A673 (cell line): ENCODE results near the gene PCDHA13. TPM values are rescaled to one million over a fixed set of nuclear protein-coding genes. Genes with fewer than 3 reads are reported as not detected.

ENCODE experiments used
- BruUV-seq: library from RNA; stranded (reverse); fragments of 400-500 nt; replicated peaks from 2 replicates; lab custom pipeline; 2021; lab: Mats Ljungman, UMichigan
- CTCF ChIA-PET: fragments of 300-600 bp; sonication (Branson Sonifier 250); formaldehyde crosslinking; loops from one replicate; lab custom pipeline; 2022; ENCODE audit warnings: antibody characterized with exemption; lab: Charles Lee
- POLR2A ChIA-PET: fragments of 300-600 bp; sonication (Branson Sonifier 250); formaldehyde crosslinking; loops from one replicate; lab custom pipeline; 2022; ENCODE audit warnings: antibody characterized with exemption; ENCODE audit not compliant: low non-redundant PET; lab: Charles Lee
- DNase-seq: peaks from one replicate; pipeline ENCODE4 v3.0.0-alpha.2; 2015; ENCODE audit warnings: low spot score
- H3K27ac ChIP-seq: fragments of 200-600 bp; sonication (generic); 2 replicates; pipeline ENCODE4 v1.5.1; 2016; ENCODE audit warnings: mixed run types, low read depth, mild to moderate bottlenecking, mixed read lengths, antibody characterized with exemption, low read length; ENCODE audit not compliant: poor library complexity, severe bottlenecking
- H3K27me3 ChIP-seq: fragments of 200-600 bp; sonication (generic); replicated peaks from 2 replicates; pipeline ENCODE4 v1.6.1; 2017; ENCODE audit warnings: mixed run types, low read depth, mild to moderate bottlenecking, mixed read lengths, antibody characterized with exemption, low read length; ENCODE audit not compliant: insufficient read depth, poor library complexity
- H3K36me3 ChIP-seq: fragments of 200-600 bp; sonication (generic); 2 replicates; pipeline ENCODE4 v1.6.1; 2016; ENCODE audit warnings: mixed run types, mild to moderate bottlenecking, mixed read lengths, antibody characterized with exemption, low read length; ENCODE audit not compliant: insufficient read depth, poor library complexity, severe bottlenecking
- H3K4me1 ChIP-seq: fragments of 200-600 bp; sonication (generic); 2 replicates; pipeline ENCODE4 v1.6.1; 2017; ENCODE audit warnings: mixed run types, mild to moderate bottlenecking, mixed read lengths, antibody characterized with exemption, low read length; ENCODE audit not compliant: insufficient read depth, poor library complexity, severe bottlenecking
- H3K4me3 ChIP-seq: fragments of 200-600 bp; sonication (generic); 2 replicates; pipeline ENCODE4 v1.5.1; 2016; ENCODE audit warnings: low read depth, mixed run types, mild to moderate bottlenecking, mixed read lengths, low read length; ENCODE audit not compliant: poor library complexity, severe bottlenecking
- H3K9me3 ChIP-seq: fragments of 200-600 bp; sonication (generic); 2 replicates; pipeline ENCODE4 v1.6.1; 2016; ENCODE audit warnings: mixed run types, low read depth, mild to moderate bottlenecking, mixed read lengths, antibody characterized with exemption, low read length; ENCODE audit not compliant: poor library complexity, severe bottlenecking
- CTCF ChIP-seq: fragments of 300-800, 200-600 bp; sonication (generic); conservative IDR thresholded peaks from 2 replicates; pipeline ENCODE4 v1.5.1; 2017; ENCODE audit warnings: low read depth, mild to moderate bottlenecking, antibody characterized with exemption, low read length, moderate library complexity, mixed read lengths
- EZH2 ChIP-seq: fragments of 200-600 bp; sonication (generic); IDR thresholded peaks from 2 replicates; pipeline ENCODE4 v1.6.1; 2017; ENCODE audit warnings: borderline replicate concordance, low read depth, mild to moderate bottlenecking, mixed read lengths, antibody characterized with exemption, low read length; ENCODE audit not compliant: poor library complexity, severe bottlenecking
- intact Hi-C: fragments of 100-400 bp; cut with micrococcal nuclease; formaldehyde crosslinking; loops from one replicate; pipeline ENCODE4 v1.10.0; 2022; ENCODE audit not compliant: unreplicated experiment
- total RNA-seq: library from RNA; stranded (reverse); gene quantifications from 2 replicates; pipeline ENCODE4 v1.2.3, GENCODE V29; 2021

PCDHA13 gene
- total RNA-seq, 1 experiment from 2014 or later = 5.8 TPM

GRCh38 chr5:140925806-140926442 is 44.0 kb downstream of the PCDHA13 start, which contains the start of gene PCDHAC1:
TSS of gene PCDHAC1 (plus strand) at chr5:140926299. CDS start at chr5:140926893, 594 bp downstream.
- no peaks in the 10 kb centered on the region for H3K27me3 ChIP-seq
- CTCF ChIA-PET = interaction anchor here (0.6 to 3.0 kb wide), 6 partner anchors 47 to 115 kb away, joined by 3 to 67 read pairs (median 8); no protein-coding TSS in a partner anchor
- TF ChIP-seq EZH2 (no peak), CTCF (no peak)
- no peaks in the 10 kb centered on the region for H3K36me3 ChIP-seq
- BruUV-seq = no TSS peak
- peaks cover 6% of the 10 kb centered on the region for H3K4me1 ChIP-seq
- H3K4me3 ChIP-seq = peak within 1 kb of the TSS; percentile 73
- POLR2A ChIA-PET = interaction anchor here (1.0 kb wide), 1 partner anchor 78 kb away, joined by 4 read pairs; no protein-coding TSS in a partner anchor
- DNase-seq = no peak
- H3K9me3 ChIP-seq = no peaks in the 10 kb centered on the region
- intact Hi-C loops = loop anchor here (1.0 kb wide), 1 partner anchor 114 kb away; no protein-coding TSS in a partner anchor
- peak within 1 kb of the TSS; percentile 47 for H3K27ac ChIP-seq

DNA sequence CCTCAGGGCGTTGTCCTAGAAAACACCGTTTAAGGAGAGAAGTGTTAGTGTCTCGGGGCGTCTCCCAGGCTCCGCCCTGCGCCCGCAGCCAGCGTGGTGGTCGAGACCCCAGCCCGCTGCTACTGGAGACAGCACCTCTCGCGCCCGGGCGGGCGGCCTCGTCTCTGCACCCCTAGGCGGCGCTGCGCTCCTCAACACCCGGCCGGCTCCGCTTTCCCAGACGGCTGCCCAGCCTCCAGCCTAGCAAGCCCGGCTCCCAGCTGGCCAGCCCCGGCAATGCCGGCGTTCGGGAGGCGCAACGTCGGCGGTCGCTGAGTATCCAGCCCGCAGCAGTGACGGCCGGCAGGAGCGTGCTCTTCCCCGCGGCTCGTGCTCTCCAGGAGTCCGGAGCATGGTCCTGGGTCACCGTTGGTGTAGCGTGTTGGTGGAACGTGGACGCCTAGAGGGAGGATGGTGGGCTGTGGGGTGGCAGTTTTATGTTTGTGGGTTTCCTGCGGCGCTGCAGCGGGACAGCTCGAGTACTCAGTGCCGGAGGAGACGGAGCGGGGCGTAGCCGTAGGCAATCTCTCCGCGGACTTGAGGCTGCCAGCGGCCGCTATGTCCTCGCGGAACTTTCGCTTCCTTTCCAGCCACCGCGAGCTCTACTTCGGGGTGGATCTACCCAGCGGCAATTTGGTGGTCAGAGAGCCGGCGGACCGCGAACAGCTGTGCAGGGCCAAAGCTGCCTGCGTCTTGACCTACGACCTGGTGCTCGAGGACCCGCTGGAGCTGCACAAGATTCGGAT is 44.7 kb downstream of the PCDHA13 start:
- CTCF ChIA-PET = interaction anchor here (0.6 to 3.0 kb wide), 6 partner anchors 51 to 114 kb away, joined by 3 to 67 read pairs (median 8); no protein-coding TSS in a partner anchor
- BruUV-seq = no TSS peak
- Histone ChIP-seq H3K4me3 (peak overlapping the region; percentile 73), H3K4me1 (peaks cover 6% of the 10 kb centered on the region), H3K27ac (peak overlapping the region; percentile 47), H3K27me3 (no peaks in the 10 kb centered on the region), H3K9me3 (no peaks in the 10 kb centered on the region), H3K36me3 (no peaks in the 10 kb centered on the region)
- intact Hi-C loops = loop anchor here (1.0 kb wide), 1 partner anchor 114 kb away; no protein-coding TSS in a partner anchor
- peak; percentile 95 for DNase-seq
- POLR2A ChIA-PET = interaction anchor here (0.7 to 1.0 kb wide), 2 partner anchors 40 to 78 kb away, joined by 4 to 7 read pairs; no protein-coding TSS in a partner anchor
- TF ChIP-seq EZH2 (no peak), CTCF (peak; percentile 98)

DNA sequence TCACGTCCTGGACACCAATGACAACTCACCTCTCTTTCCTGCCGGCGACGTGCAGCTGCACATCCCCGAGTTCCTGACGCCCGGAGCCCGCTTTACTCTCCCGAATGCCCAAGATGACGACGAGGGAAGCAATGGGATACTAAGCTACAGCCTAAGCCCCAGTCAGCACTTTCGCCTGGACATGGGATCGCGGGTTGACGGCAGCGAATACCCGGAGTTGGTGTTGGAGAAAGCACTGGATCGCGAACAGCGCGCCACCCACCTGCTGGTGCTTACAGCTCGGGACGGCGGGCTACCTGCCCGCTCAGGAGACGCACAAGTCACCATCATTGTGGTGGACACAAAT is 45.3 kb downstream of the PCDHA13 start:
- intact Hi-C loops = no loop called here
- ChIA-PET POLR2A (interaction anchor here (0.7 kb wide), 1 partner anchor 41 kb away, joined by 7 read pairs; no protein-coding TSS in a partner anchor), CTCF (interaction anchor here (0.6 to 3.0 kb wide), 4 partner anchors 51 to 113 kb away, joined by 6 to 67 read pairs (median 8); no protein-coding TSS in a partner anchor)
- Histone ChIP-seq H3K9me3 (no peaks in the 10 kb centered on the region), H3K36me3 (no peaks in the 10 kb centered on the region), H3K27ac (peak overlapping the region; percentile 47), H3K4me3 (peak overlapping the region; percentile 73), H3K27me3 (no peaks in the 10 kb centered on the region), H3K4me1 (peaks cover 6% of the 10 kb centered on the region)
- no TSS peak for BruUV-seq
- TF ChIP-seq EZH2 (no peak), CTCF (no peak)
- peak; percentile 16 for DNase-seq
